H1 (cell line): ENCODE data around the gene SCNN1B. TPM values are rescaled to one million over a fixed set of nuclear protein-coding genes. Genes with fewer than 3 reads are reported as not detected.

Experiments used
- CTCF ChIA-PET: fragments of 300-600 bp; sonication (Branson Sonifier 250); formaldehyde crosslinking; loops from one replicate; lab custom pipeline; 2021; ENCODE audit not compliant: partially characterized antibody; lab: Charles Lee
- POLR2A ChIA-PET: fragments of 300-600 bp; sonication (Branson Sonifier 250); formaldehyde crosslinking; loops from one replicate; lab custom pipeline; 2021; ENCODE audit warnings: inconsistent platforms; ENCODE audit not compliant: partially characterized antibody; lab: Charles Lee
- DNase-seq, 2 experiments: peaks; one replicate each; pipeline versions ENCODE4 v3.0.0 to v3.0.0-alpha.2; 2010 to 2022; ENCODE audit warnings: low spot score in 2 of 2, low read depth in 1 of 2, mixed read lengths in 1 of 2
- FAIRE-seq: peaks from 2 replicates; lab custom pipeline; 2011; peaks lifted over from hg19 to GRCh38; lab: Jason Lieb, UNC
- H2AFZ ChIP-seq: 2 replicates; pipeline ENCODE4 v1.8.1; 2012; ENCODE audit warnings: low read length, inconsistent platforms
- H2AK5ac ChIP-seq: 2 replicates; pipeline ENCODE4 v1.6.1; 2013; ENCODE audit warnings: low read depth, low read length
- H2BK120ac ChIP-seq: replicated peaks from 2 replicates; pipeline ENCODE3; 2013; ENCODE audit warnings: low read depth, low read length, inconsistent platforms
- H2BK12ac ChIP-seq: 2 replicates; pipeline ENCODE4 v1.6.1; 2013; ENCODE audit warnings: low read depth, low read length
- H2BK15ac ChIP-seq: 2 replicates; pipeline ENCODE4 v1.6.1; 2013; ENCODE audit warnings: low read length
- H2BK20ac ChIP-seq: 2 replicates; pipeline ENCODE4 v1.6.1; 2013; ENCODE audit warnings: low read length
- H2BK5ac ChIP-seq: 2 replicates; pipeline ENCODE4 v1.6.1; 2013; ENCODE audit warnings: low read depth, low read length
- H3K14ac ChIP-seq: 2 replicates; pipeline ENCODE4 v1.6.1; 2013; ENCODE audit warnings: inconsistent platforms; ENCODE audit not compliant: insufficient read length
- H3K18ac ChIP-seq: 2 replicates; pipeline ENCODE4 v1.6.1; 2013; ENCODE audit warnings: low read length; ENCODE audit errors: extremely low read depth
- H3K23ac ChIP-seq: 2 replicates; pipeline ENCODE4 v1.6.1; 2013; ENCODE audit warnings: inconsistent platforms; ENCODE audit not compliant: insufficient read length
- H3K23me2 ChIP-seq: 2 replicates; pipeline ENCODE4 v1.6.1; 2013; ENCODE audit warnings: low read depth, low read length
- H3K27ac ChIP-seq: 2 replicates; pipeline ENCODE4 v1.6.1; 2011; ENCODE audit warnings: low read depth, low read length, inconsistent platforms
- H3K27me3 ChIP-seq, 4 experiments: replicated peaks in 1 of 4; 1 replicate in 1 of 4; 2 replicates in 3 of 4; pipeline versions ENCODE4 v1.6.1 to v1.8.1; 2011 to 2013; ENCODE audit warnings: low read length in 3 of 4, mild to moderate bottlenecking in 3 of 4, inconsistent platforms in 2 of 4, mixed read lengths in 2 of 4, moderate library complexity in 1 of 4; ENCODE audit not compliant: control insufficient read depth in 3 of 4, insufficient read depth in 3 of 4; ENCODE audit errors: extremely low read depth in 1 of 4
- H3K36me3 ChIP-seq, 4 experiments: 2 replicates each; pipeline versions ENCODE4 v1.6.1 to v1.8.1; 2011 to 2013; ENCODE audit warnings: mild to moderate bottlenecking in 4 of 4, low read length in 3 of 4, moderate library complexity in 2 of 4, control low read depth in 1 of 4, inconsistent platforms in 1 of 4; ENCODE audit not compliant: insufficient read depth in 4 of 4, control insufficient read depth in 2 of 4
- H3K4ac ChIP-seq: replicated peaks from 2 replicates; pipeline ENCODE3; 2013; ENCODE audit warnings: low read length, low read depth, mixed read lengths, inconsistent platforms; ENCODE audit not compliant: insufficient read length
- H3K4me1 ChIP-seq, 4 experiments: replicated peaks in 1 of 4; 1 replicate in 1 of 4; 2 replicates in 3 of 4; pipeline versions ENCODE4 v1.6.1 to v1.8.1; 2011 to 2013; ENCODE audit warnings: low read length in 3 of 4, inconsistent platforms in 2 of 4, mixed read lengths in 1 of 4; ENCODE audit not compliant: insufficient read depth in 4 of 4, control insufficient read depth in 3 of 4
- H3K4me2 ChIP-seq, 2 experiments: 2 replicates each; pipeline versions ENCODE4 v1.6.1 to v1.8.1; 2011 to 2013; ENCODE audit warnings: low read depth in 2 of 2, low read length in 2 of 2, control low read depth in 1 of 2, inconsistent platforms in 1 of 2, mild to moderate bottlenecking in 1 of 2; ENCODE audit not compliant: insufficient read depth in 1 of 2
- H3K4me3 ChIP-seq, 4 experiments: fragments of 200-600, 300-600 bp in 1 of 4; sonication (generic), shearing (Covaris generic), sonication (Bioruptor Twin) in 1 of 4; 2 replicates each; pipeline versions ENCODE4 v1.5.1 to v1.8.1; 2011 to 2016; ENCODE audit warnings: low read length in 4 of 4, low read depth in 3 of 4, control low read depth in 2 of 4, inconsistent platforms in 2 of 4, mild to moderate bottlenecking in 2 of 4, mixed read lengths in 1 of 4, moderate library complexity in 1 of 4; ENCODE audit not compliant: insufficient read depth in 2 of 4; ENCODE audit errors: extremely low read depth in 1 of 4
- H3K56ac ChIP-seq: replicated peaks from 2 replicates; pipeline ENCODE3; 2013; ENCODE audit warnings: low read depth, mild to moderate bottlenecking, mixed read lengths, low read length, inconsistent platforms; ENCODE audit not compliant: insufficient read length
- H3K79me1 ChIP-seq: 2 replicates; pipeline ENCODE4 v1.6.1; 2013; ENCODE audit warnings: low read depth, low read length, control low read depth
- H3K79me2 ChIP-seq, 2 experiments: 2 replicates each; pipeline versions ENCODE4 v1.6.1 to v1.8.1; 2012 to 2013; ENCODE audit warnings: low read length in 2 of 2, mild to moderate bottlenecking in 2 of 2, inconsistent platforms in 1 of 2; ENCODE audit not compliant: insufficient read depth in 2 of 2, control insufficient read depth in 1 of 2
- H3K9ac ChIP-seq, 4 experiments: replicated peaks in 1 of 4; 1 replicate in 1 of 4; 2 replicates in 3 of 4; pipeline versions ENCODE4 v1.6.1 to v1.8.1; 2011 to 2013; ENCODE audit warnings: low read depth in 3 of 4, low read length in 3 of 4, control low read depth in 2 of 4, mild to moderate bottlenecking in 2 of 4, moderate library complexity in 2 of 4, inconsistent platforms in 1 of 4; ENCODE audit errors: extremely low read depth in 1 of 4
- H3K9me3 ChIP-seq, 2 experiments: 2 replicates each; pipeline versions ENCODE4 v1.6.1 to v1.8.1; 2012 to 2013; ENCODE audit warnings: mild to moderate bottlenecking in 2 of 2, moderate library complexity in 2 of 2, control low read depth in 1 of 2, inconsistent platforms in 1 of 2, low read depth in 1 of 2, low read length in 1 of 2, mixed read lengths in 1 of 2; ENCODE audit not compliant: insufficient read depth in 2 of 2
- H4K20me1 ChIP-seq, 2 experiments: replicated peaks in 1 of 2; 2 replicates each; pipeline versions ENCODE3 to v1.8.1; 2011 to 2013; ENCODE audit warnings: inconsistent platforms in 2 of 2, low read length in 2 of 2, mild to moderate bottlenecking in 1 of 2; ENCODE audit not compliant: insufficient read depth in 2 of 2, control insufficient read depth in 1 of 2
- H4K5ac ChIP-seq: 2 replicates; pipeline ENCODE4 v1.6.1; 2013; ENCODE audit warnings: low read length, low read depth, mixed read lengths, inconsistent platforms; ENCODE audit not compliant: insufficient read length
- H4K8ac ChIP-seq: 2 replicates; pipeline ENCODE4 v1.8.0; 2013; ENCODE audit warnings: mild to moderate bottlenecking, moderate library complexity, low read length, inconsistent platforms; ENCODE audit not compliant: insufficient read depth; ENCODE audit errors: extremely low read depth
- H4K91ac ChIP-seq: replicated peaks from 2 replicates; pipeline ENCODE3; 2013; ENCODE audit warnings: low read length, mixed read lengths, inconsistent platforms; ENCODE audit not compliant: insufficient read length
- ATF3 ChIP-seq: IDR thresholded peaks from 2 replicates; pipeline ENCODE4 v1.6.1; 2011; ENCODE audit warnings: low read depth, mild to moderate bottlenecking, low read length; ENCODE audit not compliant: insufficient read depth
- CTBP2 ChIP-seq: IDR thresholded peaks from 2 replicates; pipeline ENCODE4 v1.7.0; 2011; ENCODE audit warnings: borderline replicate concordance, mild to moderate bottlenecking, moderate library complexity, mixed read lengths, low read length; ENCODE audit not compliant: insufficient read depth, insufficient read length
- FOSL1 ChIP-seq: IDR thresholded peaks from 2 replicates; pipeline ENCODE4 v1.6.1; 2011; ENCODE audit warnings: mild to moderate bottlenecking, low read depth, low read length, moderate library complexity; ENCODE audit not compliant: insufficient read depth
- GTF2F1 ChIP-seq: IDR thresholded peaks from 2 replicates; pipeline ENCODE4 v1.6.1; 2012; ENCODE audit warnings: low read depth, low read length, improper control_type of control experiment, borderline replicate concordance
- PHF8 ChIP-seq: fragments of 200-600 bp; sonication (generic); conservative IDR thresholded peaks from 2 replicates; pipeline ENCODE4 v1.7.1; 2012; ENCODE audit warnings: low read depth, mild to moderate bottlenecking, inconsistent platforms, low read length, moderate library complexity
- SAP30 ChIP-seq: fragments of 300-600 bp; sonication (generic); IDR thresholded peaks from 2 replicates; pipeline ENCODE4 v1.7.1; 2012; ENCODE audit warnings: low read length, moderate library complexity, mild to moderate bottlenecking, inconsistent platforms; ENCODE audit not compliant: insufficient read depth, insufficient replicate concordance
- SP4 ChIP-seq: IDR thresholded peaks from 2 replicates; pipeline ENCODE4 v1.6.1; 2012; ENCODE audit warnings: low read length, inconsistent platforms
- TAF1 ChIP-seq: IDR thresholded peaks from 2 replicates; pipeline ENCODE4 v1.6.1; 2011; ENCODE audit warnings: mild to moderate bottlenecking, low read depth, low read length
- TBP ChIP-seq: IDR thresholded peaks from 2 replicates; pipeline ENCODE4 v1.6.1; 2011; ENCODE audit warnings: low read depth, low read length, improper control_type of control experiment
- WGBS, 2 experiments: shearing (Covaris generic) in 1 of 2; methylation state at CpG; one replicate each; pipeline versions ENCODE4 v1.1.6 to v1.1.7; 2013 to 2015; ENCODE audit warnings: low lambda C conversion rate in 2 of 2, mixed read lengths in 2 of 2, inconsistent platforms in 1 of 2, low coverage in 1 of 2, missing lambda C conversion rate in 1 of 2; ENCODE audit not compliant: insufficient replicate concordance in 2 of 2, insufficient coverage in 1 of 2, insufficient read length in 1 of 2; ENCODE audit errors: extremely low coverage in 1 of 2, missing lambda C conversion rate in 1 of 2; 5-methylcytosine and 5-hydroxymethylcytosine counted together
- polyA plus RNA-seq, 7 experiments: library from polyadenylated mRNA; depleted of rRNA in 3 of 7; stranded (reverse) in 5 of 7; unstranded in 2 of 7; fragments of >200 nt in 5 of 7; fragments of 200-250 nt in 2 of 7; gene quantifications; 1 replicate in 5 of 7; 2 replicates in 1 of 7; 4 replicates in 1 of 7; pipeline versions ENCODE4 v1.2.1 to v1.2.3, GENCODE V29; 2011 to 2013; ENCODE audit warnings: missing spikeins in 2 of 7, mixed read lengths in 2 of 7
- total RNA-seq: library from RNA; stranded (reverse); fragmentation: NEBNext Ultra II Directional; extraction: Animal tissue kit (Norgen Biotek cat#: 25700); gene quantifications from 2 replicates; pipeline ENCODE4 v1.2.1, GENCODE V29; 2021

Gene SCNN1B
- total and polyA plus RNA-seq, 2 of the 8 experiments (the other 6 are each of a cell fraction or from before 2014, with no cell fraction given), result 0.20 to 0.95 TPM

- FAIRE-seq (no peak), DNase-seq (no peak)
- Histone ChIP-seq H4K5ac (no peak overlapping the region), H2BK5ac (no peak overlapping the region), H3K79me1 (no peaks in the 10 kb centered on the region), H3K27me3 (no peaks in the 10 kb centered on the region), H3K18ac (no peak overlapping the region; the same call in 1 of the 2 replicates), H3K4me3 (no peak overlapping the region), H2BK120ac (no peak overlapping the region), H3K4me2 (no peak overlapping the region), H2AK5ac (no peak overlapping the region), H3K14ac (no peak overlapping the region), H4K91ac (no peak overlapping the region), H4K8ac (no peak overlapping the region), H3K23ac (no peak overlapping the region), H3K9ac (no peak overlapping the region), H3K4ac (no peak overlapping the region), H2BK12ac (no peak overlapping the region; the same call in 1 of the 2 replicates), H3K9me3 (no peaks in the 10 kb centered on the region), H2BK20ac (no peak overlapping the region), H4K20me1 (no peaks in the 10 kb centered on the region), H2AFZ (no peak overlapping the region), H3K27ac (no peak overlapping the region), H3K79me2 (no peaks in the 10 kb centered on the region), H3K23me2 (no peaks in the 10 kb centered on the region; the same call in 1 of the 2 replicates), H3K36me3 (no peaks in the 10 kb centered on the region), H2BK15ac (no peak overlapping the region), H3K4me1 (peaks cover 0 to 3% (median under 1%) of the 10 kb centered on the region in 4 experiments; a peak in 1 of 7 replicates), H3K56ac (no peak overlapping the region)
- ChIA-PET CTCF (interaction anchor here (1.0 to 7.4 kb wide), 7 partner anchors 7 to 263 kb away, joined by 3 to 44 read pairs (median 8); no protein-coding TSS in a partner anchor), POLR2A (interaction anchor here (0.7 kb wide), 1 partner anchor 380 kb away, joined by 4 read pairs; no protein-coding TSS in a partner anchor)
- TF ChIP-seq SAP30, result no peak
- TF ChIP-seq GTF2F1, result no peak
- no peak for TF ChIP-seq ATF3
- no peak for TF ChIP-seq FOSL1
- TF ChIP-seq TAF1, result no peak
- no peak for TF ChIP-seq PHF8
- no peak for TF ChIP-seq CTBP2
- no peak for TF ChIP-seq TBP
- TF ChIP-seq SP4, result no peak
- WGBS, 2 experiments, result 89% methylated on average over 6 of the region's 6 CpGs; no CpG with 5 or more reads in 1 of the 2 experiments
Observed at GRCh38 chr16:23382279-23382678, 80.2 kb downstream of the SCNN1B start.
